Prostate gland (tissue), 2 donors: ENCODE results near the gene FBXW2. TPM values are rescaled to one million over a fixed set of nuclear protein-coding genes. Genes with fewer than 3 reads are reported as not detected.

Experiments used
- DNase-seq: peaks from one replicate; pipeline ENCODE4 v3.0.0-alpha.2; 2019; ENCODE audit warnings: low spot score
- H3K27ac ChIP-seq, 2 donors: fragments of 200-600 bp; sonication (generic); 2 replicates each; pipeline ENCODE4 v1.5.1; 2017 to 2019
- H3K27me3 ChIP-seq: fragments of 200-600 bp; sonication (generic); replicated peaks from 2 replicates; pipeline ENCODE4 v1.5.1; 2019; ENCODE audit not compliant: insufficient read depth
- H3K36me3 ChIP-seq, 2 donors: fragments of 200-600 bp; sonication (generic); 1 replicate in 1 of 2; 2 replicates in 1 of 2; pipeline versions ENCODE4 v1.5.1 to v1.8.1; 2017 to 2019
- H3K4me1 ChIP-seq: fragments of 200-600 bp; sonication (generic); replicated peaks from 2 replicates; pipeline ENCODE4 v1.5.1; 2019
- H3K4me3 ChIP-seq, 2 donors: fragments of 200-600 bp; sonication (generic); 2 replicates each; pipeline ENCODE4 v1.5.1; 2017 to 2019
- H3K9me3 ChIP-seq: fragments of 200-600 bp; sonication (generic); 2 replicates; pipeline ENCODE4 v1.5.1; 2017
- CTCF ChIP-seq, 4 experiments: fragments of 200-600 bp in 2 of 4; fragments of 450-650 bp in 2 of 4; sonication (generic) in 2 of 4; IDR thresholded peaks; 1 replicate in 3 of 4; 2 replicates in 1 of 4; pipeline ENCODE4 v1.5.1; 2016 to 2019; ENCODE audit warnings: antibody characterized with exemption in 4 of 4, mild to moderate bottlenecking in 2 of 4, moderate library complexity in 2 of 4
- POLR2A ChIP-seq: fragments of 450-650 bp; IDR thresholded peaks from one replicate; pipeline ENCODE4 v1.6.1; 2016; ENCODE audit warnings: antibody characterized with exemption, mild to moderate bottlenecking
- POLR2AphosphoS5 ChIP-seq: sonication (generic); formaldehyde crosslinking; IDR thresholded peaks from one replicate; pipeline ENCODE4 v1.6.1; 2017; ENCODE audit warnings: antibody characterized with exemption
- WGBS: methylation state at CpG from one replicate; pipeline ENCODE4 v1.1.5; 2018; 5-methylcytosine and 5-hydroxymethylcytosine counted together
- intact Hi-C: fragments of 100-400 bp; cut with DNase I; formaldehyde crosslinking; loops from one replicate; pipeline ENCODE4 v1.14.2; 2022
- total RNA-seq, 2 donors: library from RNA; depleted of rRNA; stranded (reverse); fragments of >200 nt; gene quantifications; one replicate each; pipeline ENCODE4 v1.1.0, GENCODE V29; 2016

Gene FBXW2
- total RNA-seq, 2 donors from 2014 or later = 38.3 to 57.1 TPM

GRCh38 chr9:120729791-120730241 lies 63.4 kb downstream of the FBXW2 start:
- Histone ChIP-seq H3K36me3 (no peaks in the 10 kb centered on the region), H3K27me3 (no peaks in the 10 kb centered on the region), H3K4me3 (no peak overlapping the region), H3K27ac (no peak overlapping the region), H3K4me1 (no peaks in the 10 kb centered on the region), H3K9me3 (no peaks in the 10 kb centered on the region)
- TF ChIP-seq POLR2AphosphoS5 = no peak
- no peak for TF ChIP-seq CTCF (IDR thresholded peaks at IDR 0.05)
- no peak for TF ChIP-seq POLR2A
- WGBS = 45% methylated on average over 5 of the region's 5 CpGs
- no peak for DNase-seq
- intact Hi-C loops = no loop called here

GRCh38 chr9:120726484-120726883 lies 66.7 kb downstream of the FBXW2 start:
- TF ChIP-seq CTCF (IDR thresholded peaks at IDR 0.05) = no peak
- no peak for TF ChIP-seq POLR2AphosphoS5
- no peak for TF ChIP-seq POLR2A

GRCh38 chr9:120725907-120726306 lies 67.3 kb downstream of the FBXW2 start:
- Histone ChIP-seq H3K4me1 (no peaks in the 10 kb centered on the region), H3K27ac (no peak overlapping the region), H3K4me3 (no peak overlapping the region), H3K27me3 (no peaks in the 10 kb centered on the region), H3K36me3 (no peaks in the 10 kb centered on the region), H3K9me3 (no peaks in the 10 kb centered on the region)
- intact Hi-C loops = no loop called here
- WGBS = 43% methylated on average over 1 of the region's 1 CpG
- TF ChIP-seq POLR2AphosphoS5 = no peak
- TF ChIP-seq CTCF (IDR thresholded peaks at IDR 0.05) = no peak
- TF ChIP-seq POLR2A = no peak
- DNase-seq = no peak

More at GRCh38 chr9:120726484-120726883, 66.7 kb downstream of the FBXW2 start:
- Histone ChIP-seq H3K27me3 (no peaks in the 10 kb centered on the region), H3K9me3 (no peaks in the 10 kb centered on the region), H3K4me3 (no peak overlapping the region), H3K4me1 (no peaks in the 10 kb centered on the region), H3K36me3 (no peaks in the 10 kb centered on the region), H3K27ac (no peak overlapping the region)
- DNase-seq = no peak
- intact Hi-C loops = no loop called here
- WGBS = 78% methylated on average over 2 of the region's 2 CpGs

GRCh38 chr9:120724757-120725400 lies 68.3 kb downstream of the FBXW2 start:
- Histone ChIP-seq H3K9me3 (no peaks in the 10 kb centered on the region), H3K4me1 (no peaks in the 10 kb centered on the region), H3K27ac (no peak overlapping the region), H3K4me3 (no peak overlapping the region), H3K36me3 (no peaks in the 10 kb centered on the region), H3K27me3 (no peaks in the 10 kb centered on the region)
- intact Hi-C loops = no loop called here
- 96% methylated on average over 1 of the region's 1 CpG for WGBS
- TF ChIP-seq CTCF (IDR thresholded peaks at IDR 0.05) (no peak), POLR2A (no peak), POLR2AphosphoS5 (no peak)
- DNase-seq = no peak

GRCh38 chr9:120723565-120723964 lies 69.7 kb downstream of the FBXW2 start:
- WGBS = 60% methylated on average over 3 of the region's 3 CpGs
- Histone ChIP-seq H3K4me3 (no peak overlapping the region), H3K36me3 (no peaks in the 10 kb centered on the region), H3K9me3 (no peaks in the 10 kb centered on the region), H3K27me3 (no peaks in the 10 kb centered on the region), H3K27ac (no peak overlapping the region), H3K4me1 (no peaks in the 10 kb centered on the region)
- intact Hi-C loops = no loop called here
- TF ChIP-seq POLR2AphosphoS5 = no peak
- TF ChIP-seq CTCF (IDR thresholded peaks at IDR 0.05) = no peak
- TF ChIP-seq POLR2A = no peak
- no peak for DNase-seq
